GM23338 (cell line): ENCODE results near the gene GPR3. TPM values are rescaled to one million over a fixed set of nuclear protein-coding genes. Genes with fewer than 3 reads are reported as not detected.

Source experiments
- ATAC-seq: fragments of 200-7000 bp; cut with Tn5 transposase; 3 replicates; pipeline ENCODE4 v1.9.1; 2020
- DNase-seq: peaks from one replicate; pipeline ENCODE4 v3.0.0-alpha.2; 2015; ENCODE audit warnings: low spot score
- H2AFZ ChIP-seq: fragments of 200-600 bp; sonication (generic); 2 replicates; pipeline ENCODE4 v1.8.0; 2016; ENCODE audit warnings: antibody characterized with exemption, mild to moderate bottlenecking, moderate library complexity
- H3F3A ChIP-seq: fragments of 200-600 bp; sonication (generic); replicated peaks from 2 replicates; pipeline ENCODE4 v1.8.0; 2017; ENCODE audit warnings: antibody characterized with exemption, mixed run types, low read depth
- H3K27ac ChIP-seq: fragments of 200-600 bp; sonication (generic); 2 replicates; pipeline ENCODE4 v1.6.1; 2016; ENCODE audit warnings: low read depth
- H3K27me3 ChIP-seq: fragments of 200-600 bp; sonication (generic); 2 replicates; pipeline ENCODE4 v1.8.0; 2016; ENCODE audit warnings: mild to moderate bottlenecking, mixed run types, moderate library complexity; ENCODE audit not compliant: insufficient read depth
- H3K36me3 ChIP-seq: fragments of 200-600 bp; sonication (generic); 2 replicates; pipeline ENCODE4 v1.8.0; 2016; ENCODE audit warnings: mild to moderate bottlenecking; ENCODE audit not compliant: insufficient read depth
- H3K4me1 ChIP-seq: fragments of 200-600 bp; sonication (generic); 2 replicates; pipeline ENCODE4 v1.8.0; 2016; ENCODE audit warnings: mild to moderate bottlenecking, moderate library complexity; ENCODE audit not compliant: insufficient read depth
- H3K4me2 ChIP-seq: fragments of 200-600 bp; sonication (generic); 2 replicates; pipeline ENCODE4 v1.7.1; 2017; ENCODE audit warnings: mixed run types
- H3K4me3 ChIP-seq: fragments of 200-600 bp; sonication (generic); 2 replicates; pipeline ENCODE4 v1.6.1; 2016; ENCODE audit warnings: mixed run types
- H3K79me2 ChIP-seq: fragments of 200-600 bp; sonication (generic); replicated peaks from 2 replicates; pipeline ENCODE4 v1.8.0; 2017; ENCODE audit warnings: mild to moderate bottlenecking; ENCODE audit not compliant: insufficient read depth
- H3K9me2 ChIP-seq: fragments of 200-600 bp; sonication (generic); 2 replicates; pipeline ENCODE4 v1.8.0; 2017; ENCODE audit not compliant: insufficient read depth
- H4K20me1 ChIP-seq: fragments of 200-600 bp; sonication (generic); replicated peaks from 2 replicates; pipeline ENCODE4 v1.8.0; 2017; ENCODE audit warnings: mild to moderate bottlenecking; ENCODE audit not compliant: insufficient read depth
- H3K27ac Mint-ChIP-seq: 2 replicates; pipeline ENCODE4 v1.8.0; 2020; ENCODE audit warnings: inconsistent platforms, mild to moderate bottlenecking, moderate library complexity, mixed read lengths
- H3K27me3 Mint-ChIP-seq: 3 replicates; pipeline ENCODE4 v1.8.0; 2022; ENCODE audit warnings: low read depth, mild to moderate bottlenecking, moderate library complexity, mixed read lengths, inconsistent platforms; ENCODE audit not compliant: insufficient read depth, poor library complexity
- H3K36me3 Mint-ChIP-seq: 3 replicates; pipeline ENCODE4 v1.8.0; 2021; ENCODE audit warnings: low read depth, mild to moderate bottlenecking, inconsistent platforms, moderate library complexity, mixed read lengths
- H3K4me1 Mint-ChIP-seq: 3 replicates; pipeline ENCODE4 v1.8.0; 2020; ENCODE audit warnings: mild to moderate bottlenecking, inconsistent platforms, mixed read lengths
- H3K4me3 Mint-ChIP-seq: 3 replicates; pipeline ENCODE4 v1.8.0; 2021; ENCODE audit warnings: moderate library complexity, mild to moderate bottlenecking, inconsistent platforms, mixed read lengths
- H3K9me3 Mint-ChIP-seq: 3 replicates; pipeline ENCODE4 v1.8.0; 2020; ENCODE audit warnings: moderate library complexity, mild to moderate bottlenecking, inconsistent platforms, mixed read lengths
- CREB1 ChIP-seq: fragments of 250-450 bp; sonication (Bioruptor Pico); IDR thresholded peaks from 2 replicates; pipeline ENCODE4 v1.5.0; 2020; ENCODE audit warnings: low read depth, mild to moderate bottlenecking, moderate library complexity
- CTCF ChIP-seq, 2 experiments: fragments of 200-600 bp in 1 of 2; sonication (generic) in 1 of 2; conservative IDR thresholded peaks; 2 replicates each; pipeline versions ENCODE4 v1.5.1 to v1.6.1; 2016 to 2017; ENCODE audit warnings: antibody characterized with exemption in 2 of 2, low read depth in 2 of 2, mild to moderate bottlenecking in 2 of 2, moderate library complexity in 1 of 2
- ETS1 ChIP-seq: IDR thresholded peaks from 2 replicates; pipeline ENCODE4 v1.6.1; 2016; ENCODE audit warnings: antibody characterized with exemption
- EZH2 ChIP-seq: fragments of 200-600 bp; sonication (generic); IDR thresholded peaks from one replicate; pipeline ENCODE4 v1.8.0; 2017; ENCODE audit warnings: antibody characterized with exemption, mild to moderate bottlenecking, low read depth; ENCODE audit not compliant: unreplicated experiment
- EZH2phosphoT487 ChIP-seq: fragments of 200-600 bp; sonication (generic); IDR thresholded peaks from one replicate; pipeline ENCODE4 v1.8.1; 2018; ENCODE audit warnings: antibody characterized with exemption; ENCODE audit not compliant: unreplicated experiment
- JUNB ChIP-seq: IDR thresholded peaks from one replicate; pipeline ENCODE4 v1.6.1; 2016; ENCODE audit warnings: antibody characterized with exemption; ENCODE audit not compliant: unreplicated experiment
- NANOG ChIP-seq: IDR thresholded peaks from 2 replicates; pipeline ENCODE4 v1.6.1; 2016; ENCODE audit warnings: antibody characterized with exemption, borderline replicate concordance
- POLR2AphosphoS5 ChIP-seq: IDR thresholded peaks from 2 replicates; pipeline ENCODE4 v1.6.1; 2016; ENCODE audit warnings: antibody characterized with exemption, low read depth
- REST ChIP-seq: IDR thresholded peaks from one replicate; pipeline ENCODE4 v1.6.1; 2018; ENCODE audit warnings: antibody characterized with exemption; ENCODE audit not compliant: unreplicated experiment
- STAT1 ChIP-seq: IDR thresholded peaks from one replicate; pipeline ENCODE4 v1.6.1; 2016; ENCODE audit warnings: antibody characterized with exemption; ENCODE audit not compliant: unreplicated experiment
- ZNF114 ChIP-seq: fragments of 250-450 bp; sonication (Bioruptor Pico); IDR thresholded peaks from 2 replicates; pipeline ENCODE4 v1.5.0; 2020; ENCODE audit warnings: mild to moderate bottlenecking, moderate library complexity
- ZNF331 ChIP-seq: fragments of 250-450 bp; sonication (Bioruptor Pico); IDR thresholded peaks from 2 replicates; pipeline ENCODE4 v1.5.0; 2020; ENCODE audit warnings: low read depth, mild to moderate bottlenecking, moderate library complexity
- ZNF462 ChIP-seq: fragments of 250-450 bp; sonication (Bioruptor Pico); IDR thresholded peaks from 2 replicates; pipeline ENCODE4 v1.5.0; 2020; ENCODE audit warnings: mild to moderate bottlenecking, moderate library complexity
- polyA plus RNA-seq: library from polyadenylated mRNA; unstranded; fragments of >200 nt; fragmentation: Nextera tagmentation; extraction: Ambion mirVana; gene quantifications from 2 replicates; pipeline ENCODE4 v1.2.1, GENCODE V29; 2016
- total RNA-seq: library from RNA; depleted of rRNA; stranded (reverse); fragments of >200 nt; shearing (Covaris generic); gene quantifications from 2 replicates; pipeline ENCODE4 v1.2.3, GENCODE V29; 2014

Gene GPR3
- total and polyA plus RNA-seq, 2 experiments from 2014 or later = 5.9 to 9.1 TPM

GRCh38 chr1:27358038-27358927 is 34.1 kb upstream of the GPR3 start:
- no peaks in the 10 kb centered on the region for H3K79me2 ChIP-seq
- H3K4me2 ChIP-seq = peak overlapping the region; percentile 49; the same call in 1 of the 2 replicates
- H3K4me3 Mint-ChIP-seq = peak overlapping the region; percentile 29; the same call in 1 of the 3 replicates
- no peaks in the 10 kb centered on the region for H4K20me1 ChIP-seq
- peaks cover 16% of the 10 kb centered on the region; the same call in 2 of the 3 replicates for H3K4me1 Mint-ChIP-seq
- peaks cover 47% of the 10 kb centered on the region for H3K27me3 ChIP-seq
- H3K27ac Mint-ChIP-seq = no peak overlapping the region
- no peaks in the 10 kb centered on the region for H3K9me3 Mint-ChIP-seq
- no peak overlapping the region for H3K4me3 ChIP-seq
- H3K4me1 ChIP-seq = peaks cover 14% of the 10 kb centered on the region
- peaks cover 42% of the 10 kb centered on the region for H3K27me3 Mint-ChIP-seq
- DNase-seq (no peak), ATAC-seq (no peak)
- no peaks in the 10 kb centered on the region for H3K9me2 ChIP-seq
- H3K36me3 ChIP-seq = no peaks in the 10 kb centered on the region
- H3F3A ChIP-seq = peaks cover 8% of the 10 kb centered on the region; the same call in 1 of the 2 replicates
- no peak overlapping the region; the same call in 1 of the 2 replicates for H2AFZ ChIP-seq
- peaks cover 5% of the 10 kb centered on the region; the same call in 1 of the 3 replicates for H3K36me3 Mint-ChIP-seq
- H3K27ac ChIP-seq = no peak overlapping the region
- TF ChIP-seq CTCF (conservative IDR thresholded peaks at IDR 0.05; ENCODE audit: low read depth in 2 of 2) = no peak
- TF ChIP-seq ZNF331 (CRISPR knock-in tag) = no peak
- no peak for TF ChIP-seq ZNF114
- TF ChIP-seq POLR2AphosphoS5 = no peak
- no peak for TF ChIP-seq JUNB
- no peak for TF ChIP-seq ETS1
- no peak for TF ChIP-seq NANOG
- TF ChIP-seq REST = no peak
- no peak for TF ChIP-seq EZH2
- TF ChIP-seq EZH2phosphoT487 = no peak
- TF ChIP-seq CREB1 (CRISPR knock-in tag) = no peak
- no peak for TF ChIP-seq ZNF462 (CRISPR knock-in tag)
- no peak for TF ChIP-seq STAT1
